Neural cell (in vitro differentiated cells): ENCODE data around the gene PTPRT. TPM values are rescaled to one million over a fixed set of nuclear protein-coding genes. Genes with fewer than 3 reads are reported as not detected.

ENCODE experiments used
- H2AFZ ChIP-seq: fragments of 200-600, 300-800 bp; sonication (generic), shearing (Covaris generic); 2 replicates; pipeline ENCODE4 v1.6.0; 2014; ENCODE audit warnings: low read depth, mild to moderate bottlenecking, antibody characterized with exemption, low read length, moderate library complexity
- H3F3A ChIP-seq: fragments of 200-600 bp; shearing (Covaris generic); 2 replicates; pipeline ENCODE4 v1.6.1; 2016; ENCODE audit warnings: mild to moderate bottlenecking, moderate library complexity, mixed read lengths, antibody characterized with exemption, low read length; ENCODE audit not compliant: insufficient read depth, poor library complexity, severe bottlenecking
- H3K27ac ChIP-seq: fragments of 200-600, 300-800 bp; sonication (generic), shearing (Covaris generic); 2 replicates; pipeline ENCODE4 v1.5.1; 2014; ENCODE audit warnings: mild to moderate bottlenecking, low read length, moderate library complexity
- H3K27me3 ChIP-seq: fragments of 300-800, 200-600 bp; sonication (generic), shearing (Covaris generic); 2 replicates; pipeline ENCODE4 v1.6.0; 2014; ENCODE audit warnings: mild to moderate bottlenecking, low read depth, low read length, moderate library complexity; ENCODE audit not compliant: insufficient read depth
- H3K36me3 ChIP-seq: fragments of 300-800, 200-600 bp; sonication (generic), shearing (Covaris generic); 2 replicates; pipeline ENCODE4 v1.5.1; 2014; ENCODE audit warnings: mild to moderate bottlenecking, antibody characterized with exemption, low read length, moderate library complexity; ENCODE audit not compliant: insufficient read depth
- H3K4me2 ChIP-seq: fragments of 300-800, 200-600 bp; sonication (generic), shearing (Covaris generic); 2 replicates; pipeline ENCODE4 v1.6.0; 2014; ENCODE audit warnings: mild to moderate bottlenecking, low read length
- H3K4me3 ChIP-seq: fragments of 300-800, 200-600 bp; sonication (generic), shearing (Covaris generic); 2 replicates; pipeline ENCODE4 v1.5.1; 2014; ENCODE audit warnings: mild to moderate bottlenecking, low read length, moderate library complexity
- H3K79me2 ChIP-seq: fragments of 200-600 bp; shearing (Covaris generic); replicated peaks from 2 replicates; pipeline ENCODE4 v1.6.0; 2014; ENCODE audit warnings: mild to moderate bottlenecking, low read length, moderate library complexity; ENCODE audit not compliant: insufficient read depth
- H3K9ac ChIP-seq: fragments of 300-800, 200-600 bp; sonication (generic), shearing (Covaris generic); 2 replicates; pipeline ENCODE4 v1.6.1; 2016; ENCODE audit warnings: mild to moderate bottlenecking, low read length, mixed read lengths
- H3K9me2 ChIP-seq: fragments of 200-600 bp; shearing (Covaris generic); 2 replicates; pipeline ENCODE4 v1.6.1; 2016; ENCODE audit warnings: mild to moderate bottlenecking, low read length, mixed read lengths; ENCODE audit not compliant: insufficient read depth
- H3K9me3 ChIP-seq: fragments of 200-600, 300-800 bp; sonication (generic), shearing (Covaris generic); 2 replicates; pipeline ENCODE4 v1.6.1; 2016; ENCODE audit warnings: mild to moderate bottlenecking, mixed run types, low read length, moderate library complexity, mixed read lengths
- H4K20me1 ChIP-seq: fragments of 200-600 bp; shearing (Covaris generic); 2 replicates; pipeline ENCODE4 v1.6.1; 2016; ENCODE audit warnings: mild to moderate bottlenecking, mixed run types; ENCODE audit not compliant: insufficient read depth
- EP300 ChIP-seq: fragments of 450-650 bp; conservative IDR thresholded peaks from 2 replicates; pipeline ENCODE4 v1.6.1; 2014; ENCODE audit warnings: antibody characterized with exemption, mild to moderate bottlenecking, moderate library complexity; ENCODE audit not compliant: poor library complexity, severe bottlenecking
- EZH2 ChIP-seq: fragments of 200-600, 300-800 bp; shearing (Covaris generic), sonication (generic); IDR thresholded peaks from 2 replicates; pipeline ENCODE4 v1.6.1; 2014; ENCODE audit warnings: antibody characterized with exemption, low read length, borderline replicate concordance, mild to moderate bottlenecking; ENCODE audit not compliant: insufficient read depth, poor library complexity, severe bottlenecking
- MXI1 ChIP-seq: fragments of 450-650 bp; conservative IDR thresholded peaks from 2 replicates; pipeline ENCODE4 v1.6.1; 2014; ENCODE audit warnings: antibody characterized with exemption, mild to moderate bottlenecking; ENCODE audit not compliant: poor library complexity, severe bottlenecking
- POLR2AphosphoS5 ChIP-seq: IDR thresholded peaks from 2 replicates; pipeline ENCODE4 v1.6.1; 2012
- RAD21 ChIP-seq: fragments of 450-650 bp; conservative IDR thresholded peaks from 2 replicates; pipeline ENCODE4 v1.6.1; 2014; ENCODE audit warnings: antibody characterized with exemption, mild to moderate bottlenecking, moderate library complexity
- SMC3 ChIP-seq: fragments of 450-650 bp; conservative IDR thresholded peaks from 2 replicates; pipeline ENCODE4 v1.6.1; 2014; ENCODE audit warnings: antibody characterized with exemption, mild to moderate bottlenecking, moderate library complexity; ENCODE audit not compliant: poor library complexity
- TAF1 ChIP-seq: IDR thresholded peaks from 2 replicates; pipeline ENCODE4 v1.6.1; 2012; ENCODE audit warnings: low read depth
- polyA plus RNA-seq: library from polyadenylated mRNA; depleted of rRNA; stranded (reverse); fragments of >200 nt; gene quantifications from 2 replicates; pipeline ENCODE4 v1.2.3, GENCODE V29; 2014
- TF ChIP-seq, protein P1 (sequence below): IDR thresholded peaks from 2 replicates; pipeline ENCODE4 v1.6.1; 2012; ENCODE audit warnings: borderline replicate concordance
- TF ChIP-seq, protein P2 (sequence below): fragments of 450-650 bp; IDR thresholded peaks from 2 replicates; pipeline ENCODE4 v1.5.1; 2014; ENCODE audit warnings: antibody characterized with exemption, mild to moderate bottlenecking, moderate library complexity; ENCODE audit not compliant: poor library complexity, severe bottlenecking

PTPRT gene
- polyA plus RNA-seq, 1 donor from 2014 or later = 9.2 TPM

DNA sequence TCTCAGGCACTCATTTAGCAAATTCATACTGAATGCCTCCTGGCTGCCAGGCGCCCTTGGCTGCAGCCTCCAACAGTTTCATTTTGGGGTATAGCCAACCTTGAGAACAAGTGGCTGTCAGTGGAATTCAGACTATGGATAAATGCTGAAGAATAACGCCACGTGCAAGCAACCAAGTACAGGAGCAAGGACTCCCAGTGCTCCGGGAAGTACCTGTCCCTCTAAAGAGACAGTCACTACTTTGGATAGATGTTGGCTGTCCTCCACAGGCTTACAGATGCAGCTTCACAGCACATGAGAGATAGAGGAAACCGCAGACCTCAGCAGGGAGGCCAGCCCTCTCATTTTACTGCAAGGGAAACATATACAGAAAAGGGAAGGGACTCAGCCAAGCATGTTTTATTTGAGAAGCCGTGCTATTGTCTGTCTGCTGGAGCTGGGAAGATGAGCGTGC lies 658.2 kb downstream of the PTPRT start:
- Histone ChIP-seq H4K20me1 (no peaks in the 10 kb centered on the region), H3F3A (no peaks in the 10 kb centered on the region), H3K9me3 (no peaks in the 10 kb centered on the region), H3K9ac (no peak overlapping the region), H3K9me2 (no peaks in the 10 kb centered on the region), H3K79me2 (no peaks in the 10 kb centered on the region), H3K36me3 (no peaks in the 10 kb centered on the region), H2AFZ (no peak overlapping the region), H3K4me2 (no peak overlapping the region), H3K27me3 (no peaks in the 10 kb centered on the region), H3K27ac (no peak overlapping the region), H3K4me3 (no peak overlapping the region)
- no peak for TF ChIP-seq SMC3
- TF ChIP-seq MXI1 = no peak
- TF ChIP-seq RAD21 = no peak
- TF ChIP-seq, protein P1, sequence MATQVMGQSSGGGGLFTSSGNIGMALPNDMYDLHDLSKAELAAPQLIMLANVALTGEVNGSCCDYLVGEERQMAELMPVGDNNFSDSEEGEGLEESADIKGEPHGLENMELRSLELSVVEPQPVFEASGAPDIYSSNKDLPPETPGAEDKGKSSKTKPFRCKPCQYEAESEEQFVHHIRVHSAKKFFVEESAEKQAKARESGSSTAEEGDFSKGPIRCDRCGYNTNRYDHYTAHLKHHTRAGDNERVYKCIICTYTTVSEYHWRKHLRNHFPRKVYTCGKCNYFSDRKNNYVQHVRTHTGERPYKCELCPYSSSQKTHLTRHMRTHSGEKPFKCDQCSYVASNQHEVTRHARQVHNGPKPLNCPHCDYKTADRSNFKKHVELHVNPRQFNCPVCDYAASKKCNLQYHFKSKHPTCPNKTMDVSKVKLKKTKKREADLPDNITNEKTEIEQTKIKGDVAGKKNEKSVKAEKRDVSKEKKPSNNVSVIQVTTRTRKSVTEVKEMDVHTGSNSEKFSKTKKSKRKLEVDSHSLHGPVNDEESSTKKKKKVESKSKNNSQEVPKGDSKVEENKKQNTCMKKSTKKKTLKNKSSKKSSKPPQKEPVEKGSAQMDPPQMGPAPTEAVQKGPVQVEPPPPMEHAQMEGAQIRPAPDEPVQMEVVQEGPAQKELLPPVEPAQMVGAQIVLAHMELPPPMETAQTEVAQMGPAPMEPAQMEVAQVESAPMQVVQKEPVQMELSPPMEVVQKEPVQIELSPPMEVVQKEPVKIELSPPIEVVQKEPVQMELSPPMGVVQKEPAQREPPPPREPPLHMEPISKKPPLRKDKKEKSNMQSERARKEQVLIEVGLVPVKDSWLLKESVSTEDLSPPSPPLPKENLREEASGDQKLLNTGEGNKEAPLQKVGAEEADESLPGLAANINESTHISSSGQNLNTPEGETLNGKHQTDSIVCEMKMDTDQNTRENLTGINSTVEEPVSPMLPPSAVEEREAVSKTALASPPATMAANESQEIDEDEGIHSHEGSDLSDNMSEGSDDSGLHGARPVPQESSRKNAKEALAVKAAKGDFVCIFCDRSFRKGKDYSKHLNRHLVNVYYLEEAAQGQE = no peak
- no peak for TF ChIP-seq EP300
- TF ChIP-seq POLR2AphosphoS5 = no peak
- TF ChIP-seq TAF1 = no peak

DNA sequence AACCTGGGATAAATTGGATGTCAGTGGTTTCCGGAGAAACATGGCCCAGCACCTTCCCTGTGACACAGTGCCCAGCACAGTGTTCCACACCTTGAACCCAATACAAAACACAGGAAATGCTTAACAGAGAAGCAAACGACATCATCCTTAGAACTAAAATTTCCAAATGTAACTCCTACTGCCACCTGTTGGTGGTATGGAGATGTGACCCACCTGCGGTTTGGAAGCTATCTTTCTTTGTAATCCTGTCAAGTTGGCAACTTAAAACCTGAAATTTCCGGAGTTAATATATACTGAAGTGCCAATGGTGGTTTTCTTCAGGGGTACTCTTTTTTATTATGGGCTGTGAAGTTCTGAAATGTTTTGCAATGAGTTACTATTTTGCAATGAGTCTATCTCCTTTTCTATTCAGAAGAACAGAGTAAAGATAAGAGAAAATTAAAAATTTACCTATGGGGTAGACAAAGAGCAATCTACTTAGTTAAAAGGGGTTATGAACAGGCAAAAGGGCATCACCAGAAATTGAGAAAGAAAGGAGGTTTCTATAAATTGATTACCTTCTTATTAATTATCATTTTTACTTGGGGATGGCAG lies 658.8 kb downstream of the PTPRT start:
- TF ChIP-seq SMC3 = peak; percentile 68
- no peak for TF ChIP-seq POLR2AphosphoS5
- no peak for TF ChIP-seq MXI1
- no peak for TF ChIP-seq EP300
- TF ChIP-seq TAF1 = no peak
- no peak for TF ChIP-seq EZH2
- TF ChIP-seq RAD21 = peak; percentile 65
- TF ChIP-seq, protein P1 = no peak
- TF ChIP-seq, protein P2, sequence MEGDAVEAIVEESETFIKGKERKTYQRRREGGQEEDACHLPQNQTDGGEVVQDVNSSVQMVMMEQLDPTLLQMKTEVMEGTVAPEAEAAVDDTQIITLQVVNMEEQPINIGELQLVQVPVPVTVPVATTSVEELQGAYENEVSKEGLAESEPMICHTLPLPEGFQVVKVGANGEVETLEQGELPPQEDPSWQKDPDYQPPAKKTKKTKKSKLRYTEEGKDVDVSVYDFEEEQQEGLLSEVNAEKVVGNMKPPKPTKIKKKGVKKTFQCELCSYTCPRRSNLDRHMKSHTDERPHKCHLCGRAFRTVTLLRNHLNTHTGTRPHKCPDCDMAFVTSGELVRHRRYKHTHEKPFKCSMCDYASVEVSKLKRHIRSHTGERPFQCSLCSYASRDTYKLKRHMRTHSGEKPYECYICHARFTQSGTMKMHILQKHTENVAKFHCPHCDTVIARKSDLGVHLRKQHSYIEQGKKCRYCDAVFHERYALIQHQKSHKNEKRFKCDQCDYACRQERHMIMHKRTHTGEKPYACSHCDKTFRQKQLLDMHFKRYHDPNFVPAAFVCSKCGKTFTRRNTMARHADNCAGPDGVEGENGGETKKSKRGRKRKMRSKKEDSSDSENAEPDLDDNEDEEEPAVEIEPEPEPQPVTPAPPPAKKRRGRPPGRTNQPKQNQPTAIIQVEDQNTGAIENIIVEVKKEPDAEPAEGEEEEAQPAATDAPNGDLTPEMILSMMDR = peak; percentile 64
- H3K9me2 ChIP-seq = no peaks in the 10 kb centered on the region
- no peak overlapping the region for H3K9ac ChIP-seq
- H3K4me2 ChIP-seq = no peak overlapping the region
- H3K27ac ChIP-seq = no peak overlapping the region
- H4K20me1 ChIP-seq = no peaks in the 10 kb centered on the region
- H3K36me3 ChIP-seq = no peaks in the 10 kb centered on the region
- no peaks in the 10 kb centered on the region for H3K27me3 ChIP-seq
- H2AFZ ChIP-seq = no peak overlapping the region
- no peaks in the 10 kb centered on the region for H3F3A ChIP-seq
- no peak overlapping the region for H3K4me3 ChIP-seq
- no peaks in the 10 kb centered on the region for H3K79me2 ChIP-seq
- no peaks in the 10 kb centered on the region for H3K9me3 ChIP-seq
